ENCODE results near the gene ZNF317.

Gene ZNF317

DNA sequence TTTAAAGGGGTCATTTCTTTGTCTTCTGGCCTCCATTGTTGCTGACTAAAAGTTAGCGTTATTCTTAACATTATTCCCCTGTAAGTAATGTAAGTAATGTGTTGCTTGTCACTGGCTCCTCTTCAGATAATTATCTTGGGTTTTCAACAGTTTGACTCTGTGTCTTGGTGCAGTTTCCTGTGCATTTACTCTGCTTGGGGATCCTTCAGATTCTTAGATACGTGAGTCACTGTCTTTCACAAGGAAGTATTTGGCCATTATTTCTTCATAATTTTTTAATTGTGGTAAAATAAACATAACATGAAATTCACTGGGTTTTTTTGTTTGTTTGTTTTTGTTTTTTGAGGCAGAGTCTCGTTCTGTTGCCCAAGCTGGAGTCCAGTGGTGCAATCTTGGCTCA lies 25.1 kb downstream of the ZNF317 start:
- TF ChIP-seq CTCF (IDR thresholded peaks at IDR 0.05; ENCODE audit: low read depth, low read length) = no peak
- no peak for TF ChIP-seq EZH2phosphoT487 (IDR thresholded peaks at IDR 0.05; ENCODE audit: low read depth)
- Histone ChIP-seq H3K79me2 (ENCODE audit: low read length) (peaks cover 24% of the 10 kb centered on the region), H3K4me3 (ENCODE audit: low read length) (no peak overlapping the region), H3K9ac (ENCODE audit: low read length) (no peak overlapping the region), H3K9me3 (ENCODE audit: insufficient read depth, low read length) (peaks cover 10% of the 10 kb centered on the region; the same call in 1 of the 2 replicates), H3K27me3 (ENCODE audit: low read depth, low read length) (no peaks in the 10 kb centered on the region), H3K27ac (ENCODE audit: low read length) (no peak overlapping the region), H3K4me1 (ENCODE audit: low read length) (no peaks in the 10 kb centered on the region), H3K36me3 (replicated peaks; ENCODE audit: low read depth, low read length) (peaks cover 64% of the 10 kb centered on the region), H2AFZ (ENCODE audit: low read depth, low read length) (no peak overlapping the region), H3K4me2 (ENCODE audit: low read length) (no peak overlapping the region), H4K20me1 (ENCODE audit: insufficient read depth, low read length) (no peaks in the 10 kb centered on the region; the same call in 1 of the 2 replicates)

- no peaks in the 10 kb centered on the region for H3K4me1 ChIP-seq (ENCODE audit: low read length)
- H3K36me3 ChIP-seq (replicated peaks; ENCODE audit: low read depth, low read length) = peaks cover 48% of the 10 kb centered on the region
- H3K4me3 ChIP-seq (ENCODE audit: low read length) = no peak overlapping the region
- no peak overlapping the region for H3K4me2 ChIP-seq (ENCODE audit: low read length)
- H3K9ac ChIP-seq (ENCODE audit: low read length) = no peak overlapping the region
- H3K27ac ChIP-seq (ENCODE audit: low read length) = no peak overlapping the region
- no peak for TF ChIP-seq CTCF (IDR thresholded peaks at IDR 0.05; ENCODE audit: low read depth, low read length)
- TF ChIP-seq EZH2phosphoT487 (IDR thresholded peaks at IDR 0.05; ENCODE audit: low read depth) = no peak
- H3K9me3 ChIP-seq (ENCODE audit: insufficient read depth, low read length) = no peaks in the 10 kb centered on the region; the same call in 1 of the 2 replicates
- no peaks in the 10 kb centered on the region for H3K27me3 ChIP-seq (ENCODE audit: low read depth, low read length)
- no peaks in the 10 kb centered on the region; the same call in 1 of the 2 replicates for H4K20me1 ChIP-seq (ENCODE audit: insufficient read depth, low read length)
- H2AFZ ChIP-seq (ENCODE audit: low read depth, low read length) = no peak overlapping the region
- peaks cover 9% of the 10 kb centered on the region for H3K79me2 ChIP-seq (ENCODE audit: low read length)
These were observed 26.6 kb downstream of the ZNF317 start for GRCh38 chr19:9166846-9167245.

DNA sequence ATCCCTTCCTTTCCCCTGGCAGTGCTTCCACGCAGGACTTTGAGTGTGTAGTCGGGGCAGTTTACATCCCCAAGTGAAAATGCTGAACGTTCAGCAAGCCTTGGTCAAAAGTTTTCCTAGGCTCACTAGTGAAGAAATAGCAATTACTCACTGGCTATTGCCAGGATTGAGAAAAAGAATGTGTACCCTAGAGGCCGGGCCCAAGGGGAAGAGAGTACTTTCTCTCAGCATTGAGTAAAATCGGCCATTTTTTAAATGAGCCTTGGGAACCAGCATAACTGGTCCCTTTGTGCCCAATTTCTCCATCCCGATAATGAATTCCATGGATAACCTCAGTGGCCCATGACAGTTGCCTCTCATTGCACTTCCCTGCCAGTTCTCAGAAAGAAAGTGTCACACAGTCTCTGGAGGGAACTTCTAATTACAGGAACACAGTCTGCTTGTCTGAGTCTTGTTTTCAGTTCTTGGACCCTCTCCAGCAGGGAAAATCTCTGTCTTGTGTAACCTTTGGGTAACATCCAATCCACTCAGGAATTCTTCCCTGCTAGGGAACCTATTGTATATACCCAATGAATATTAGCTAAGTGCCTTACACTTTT lies 31.3 kb downstream of the ZNF317 start:
- Histone ChIP-seq H3K36me3 (replicated peaks; ENCODE audit: low read depth, low read length) (peaks cover 13% of the 10 kb centered on the region), H4K20me1 (ENCODE audit: insufficient read depth, low read length) (no peaks in the 10 kb centered on the region)

DNA sequence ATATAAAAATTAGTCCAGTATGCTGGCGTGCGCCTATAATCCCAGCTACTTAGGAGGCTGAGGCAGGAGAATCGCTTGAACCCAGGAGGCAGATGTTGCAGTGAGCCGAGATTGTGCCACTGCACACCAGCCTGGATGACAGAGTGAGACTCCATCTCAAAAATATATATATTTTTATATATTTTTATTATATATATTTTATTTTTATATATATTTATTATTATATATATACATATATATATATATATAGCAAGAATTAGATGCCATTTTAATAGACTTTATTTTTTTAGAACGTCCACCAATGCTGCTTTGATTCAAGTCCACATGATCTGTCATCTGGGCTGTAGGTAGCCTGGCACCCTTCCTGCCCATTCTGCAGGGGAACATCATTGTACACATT lies 35.1 kb downstream of the ZNF317 start:
- Histone ChIP-seq H3K36me3 (replicated peaks; ENCODE audit: low read depth, low read length) (no peaks in the 10 kb centered on the region), H3K79me2 (ENCODE audit: low read length) (no peaks in the 10 kb centered on the region), H3K27me3 (ENCODE audit: low read depth, low read length) (no peaks in the 10 kb centered on the region), H2AFZ (ENCODE audit: low read depth, low read length) (no peak overlapping the region), H4K20me1 (ENCODE audit: insufficient read depth, low read length) (no peaks in the 10 kb centered on the region), H3K4me3 (ENCODE audit: low read length) (no peak overlapping the region), H3K27ac (ENCODE audit: low read length) (no peak overlapping the region), H3K4me2 (ENCODE audit: low read length) (no peak overlapping the region), H3K9ac (ENCODE audit: low read length) (no peak overlapping the region), H3K9me3 (ENCODE audit: insufficient read depth, low read length) (no peaks in the 10 kb centered on the region), H3K4me1 (ENCODE audit: low read length) (no peaks in the 10 kb centered on the region)
- TF ChIP-seq CTCF (IDR thresholded peaks at IDR 0.05; ENCODE audit: low read depth, low read length) = no peak
- no peak for TF ChIP-seq EZH2phosphoT487 (IDR thresholded peaks at IDR 0.05; ENCODE audit: low read depth)

More for the DNA sequence above, 31.3 kb downstream of the ZNF317 start:
- H3K27me3 ChIP-seq (ENCODE audit: low read depth, low read length) = no peaks in the 10 kb centered on the region
- no peaks in the 10 kb centered on the region for H3K4me1 ChIP-seq (ENCODE audit: low read length)
- H3K4me3 ChIP-seq (ENCODE audit: low read length) = no peak overlapping the region
- no peaks in the 10 kb centered on the region for H3K79me2 ChIP-seq (ENCODE audit: low read length)
- no peak overlapping the region for H3K9ac ChIP-seq (ENCODE audit: low read length)
- H3K4me2 ChIP-seq (ENCODE audit: low read length) = no peak overlapping the region
- H2AFZ ChIP-seq (ENCODE audit: low read depth, low read length) = no peak overlapping the region
- TF ChIP-seq EZH2phosphoT487 (IDR thresholded peaks at IDR 0.05; ENCODE audit: low read depth) = no peak
- H3K9me3 ChIP-seq (ENCODE audit: insufficient read depth, low read length) = no peaks in the 10 kb centered on the region
- no peak overlapping the region for H3K27ac ChIP-seq (ENCODE audit: low read length)
